OCI-LY7 (cell line): ENCODE measurements around the gene GNG12.

Source experiments
- CTCF ChIP-seq: fragments of 200-600 bp; sonication (generic); conservative IDR thresholded peaks from 2 replicates; pipeline ENCODE4 v1.5.1; 2014; ENCODE audit warnings: mild to moderate bottlenecking, antibody characterized with exemption, low read length, moderate library complexity, mixed read lengths
- EZH2phosphoT487 ChIP-seq: fragments of 200-600 bp; sonication (generic); IDR thresholded peaks from 2 replicates; pipeline ENCODE4 v1.6.1; 2018; ENCODE audit warnings: low read depth, borderline replicate concordance, mild to moderate bottlenecking, mixed run types, antibody characterized with exemption, low read length, moderate library complexity, mixed read lengths

- TF ChIP-seq EZH2phosphoT487 = no peak
- TF ChIP-seq CTCF = no peak
Measured at GRCh38 chr1:67754526-67754920, 78.7 kb downstream of the GNG12 start.
